Effector memory CD8-positive, alpha-beta T cell (primary cell): ENCODE measurements around the gene ABR.
"Not testable (repeated sequence)": the region's sequence is repeated elsewhere in the genome, so short reads cannot be mapped to it uniquely, and the experiment has no call there.

Experiments
- ATAC-seq: fragments of 150-1000 bp; cut with Tn5 transposase; replicated peaks from 2 replicates; pipeline ENCODE4 v1.10.0; 2021; ENCODE audit warnings: mild to moderate bottlenecking, moderate library complexity
- DNase-seq, 3 experiments: peaks; one replicate each; pipeline ENCODE4 v3.0.0; 2021
- H3K27ac Mint-ChIP-seq, 2 donors: one replicate each; pipeline ENCODE4 v1.8.0; 2022; ENCODE audit warnings: mild to moderate bottlenecking in 2 of 2, mixed read lengths in 2 of 2, moderate library complexity in 2 of 2
- H3K27me3 Mint-ChIP-seq, 2 donors: one replicate each; pipeline ENCODE4 v1.8.0; 2022; ENCODE audit warnings: mixed read lengths in 2 of 2
- H3K36me3 Mint-ChIP-seq: one replicate; pipeline ENCODE4 v1.8.0; 2022; ENCODE audit warnings: mild to moderate bottlenecking, moderate library complexity, mixed read lengths; ENCODE audit not compliant: insufficient read depth
- H3K4me1 Mint-ChIP-seq, 2 donors: one replicate each; pipeline ENCODE4 v1.8.0; 2022; ENCODE audit warnings: low read depth in 2 of 2, mixed read lengths in 2 of 2
- H3K4me3 Mint-ChIP-seq, 2 donors: one replicate each; pipeline ENCODE4 v1.8.0; 2022; ENCODE audit warnings: mild to moderate bottlenecking in 2 of 2, mixed read lengths in 2 of 2, moderate library complexity in 2 of 2
- H3K9me3 Mint-ChIP-seq, 2 donors: one replicate each; pipeline ENCODE4 v1.8.0; 2022; ENCODE audit warnings: mixed read lengths in 2 of 2

ABR gene

GRCh38 chr17:1144162-1144561 lies 35.6 kb downstream of the ABR start:
- no peaks in the 10 kb centered on the region for H3K9me3 Mint-ChIP-seq
- H3K36me3 Mint-ChIP-seq = peaks cover 4% of the 10 kb centered on the region
- ATAC-seq (no peak), DNase-seq (no peak)
- H3K4me3 Mint-ChIP-seq = no peak overlapping the region
- no peaks in the 10 kb centered on the region for H3K27me3 Mint-ChIP-seq
- H3K4me1 Mint-ChIP-seq = peaks cover 2 to 13% of the 10 kb centered on the region in 2 donors
- H3K27ac Mint-ChIP-seq = no peak overlapping the region

GRCh38 chr17:1143573-1143972 lies 36.2 kb downstream of the ABR start:
- no peak for DNase-seq
- no peak for ATAC-seq
- Mint-ChIP-seq H3K27ac (no peak overlapping the region), H3K4me3 (no peak overlapping the region), H3K27me3 (no peaks in the 10 kb centered on the region), H3K4me1 (peaks cover 2 to 13% of the 10 kb centered on the region in 2 donors), H3K36me3 (peaks cover 4% of the 10 kb centered on the region), H3K9me3 (no peaks in the 10 kb centered on the region)

- Mint-ChIP-seq H3K9me3 (no peaks in the 10 kb centered on the region), H3K4me3 (no peak overlapping the region), H3K27me3 (no peaks in the 10 kb centered on the region), H3K4me1 (peaks cover 2 to 9% of the 10 kb centered on the region in 2 donors), H3K27ac (peak overlapping the region in 1 of 2 donors; percentile 81), H3K36me3 (peaks cover 4% of the 10 kb centered on the region)
- DNase-seq = no peak
- ATAC-seq = no peak
Observed at GRCh38 chr17:1142561-1142971, 37.2 kb downstream of the ABR start.

DNA sequence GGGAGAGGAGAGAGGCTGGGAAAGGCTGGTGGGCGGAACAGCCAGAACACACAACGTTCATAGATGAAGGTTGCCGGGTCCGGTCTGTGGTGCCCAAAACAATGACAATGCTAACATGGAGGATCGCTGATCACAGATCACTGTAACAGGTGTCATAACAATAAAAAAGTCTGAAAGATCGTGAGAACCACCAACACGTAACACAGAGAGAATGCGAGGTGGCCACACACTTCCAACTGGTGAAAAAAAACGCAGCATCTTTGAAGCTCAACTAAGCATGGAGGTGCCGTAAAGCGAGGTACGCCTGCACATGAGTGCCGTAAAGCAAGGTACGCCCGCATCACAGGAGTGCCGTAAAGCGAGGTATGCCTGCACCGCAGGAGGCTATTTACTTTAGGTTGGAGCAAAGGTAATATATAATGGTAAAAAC lies 42.3 kb downstream of the ABR start:
- no peaks in the 10 kb centered on the region for H3K27me3 Mint-ChIP-seq
- H3K9me3 Mint-ChIP-seq = no peaks in the 10 kb centered on the region
- no peak overlapping the region for H3K27ac Mint-ChIP-seq
- peak in 1 of 3 experiments; percentile 14 for DNase-seq
- H3K36me3 Mint-ChIP-seq = no peaks in the 10 kb centered on the region
- H3K4me3 Mint-ChIP-seq = no peak overlapping the region
- no peak for ATAC-seq
- peaks cover 0 to 9% of the 10 kb centered on the region in 2 donors for H3K4me1 Mint-ChIP-seq

- ATAC-seq (no peak), DNase-seq (no peak)
- Mint-ChIP-seq H3K36me3 (no peaks in the 10 kb centered on the region), H3K4me3 (no peak overlapping the region), H3K9me3 (no peaks in the 10 kb centered on the region), H3K4me1 (peaks cover 0 to 15% of the 10 kb centered on the region in 2 donors), H3K27ac (no peak overlapping the region), H3K27me3 (no peaks in the 10 kb centered on the region)
Observed at GRCh38 chr17:1136748-1137147, 43.0 kb downstream of the ABR start.

- DNase-seq (no peak), ATAC-seq (no peak)
- Mint-ChIP-seq H3K4me1 (peaks cover 0 to 13% of the 10 kb centered on the region in 2 donors), H3K9me3 (no peaks in the 10 kb centered on the region), H3K27ac (no peak overlapping the region), H3K4me3 (no peak overlapping the region), H3K36me3 (no peaks in the 10 kb centered on the region), H3K27me3 (no peaks in the 10 kb centered on the region)
Observed at GRCh38 chr17:1134634-1135324, 45.0 kb downstream of the ABR start.

DNA sequence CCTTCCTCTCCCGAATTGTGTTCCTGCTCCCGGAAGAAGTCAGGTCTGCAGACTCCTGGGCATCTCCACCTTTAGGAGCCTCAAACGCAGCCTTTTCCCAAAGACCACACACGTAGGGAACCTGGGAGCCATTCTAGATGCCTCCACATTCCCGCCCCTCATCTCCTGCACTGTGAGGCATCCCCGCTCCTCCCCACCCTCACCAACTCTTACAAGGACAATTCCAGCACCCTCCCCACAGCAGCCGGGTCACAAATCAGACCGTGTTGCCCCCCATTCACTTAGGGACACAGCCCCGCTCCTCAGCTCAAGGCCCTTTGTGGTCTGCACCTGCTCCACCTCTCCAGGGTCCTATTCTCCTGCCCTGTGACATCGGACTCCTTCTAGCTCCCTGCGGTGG lies 49.6 kb downstream of the ABR start:
- no peak for DNase-seq
- Mint-ChIP-seq H3K27me3 (no peaks in the 10 kb centered on the region), H3K9me3 (no peaks in the 10 kb centered on the region), H3K27ac (no peak overlapping the region), H3K36me3 (no peaks in the 10 kb centered on the region), H3K4me1 (peaks cover 0 to 5% of the 10 kb centered on the region in 2 donors), H3K4me3 (no peak overlapping the region)
- ATAC-seq = no peak

GRCh38 chr17:1128463-1128862 lies 51.3 kb downstream of the ABR start:
- DNase-seq, H3K9me3 Mint-ChIP-seq, H3K27me3 Mint-ChIP-seq, H3K4me1 Mint-ChIP-seq, ATAC-seq, H3K4me3 Mint-ChIP-seq, H3K36me3 Mint-ChIP-seq: not testable (repeated sequence)
- H3K27ac Mint-ChIP-seq = peak overlapping the region in 1 of 2 donors; percentile 62

GRCh38 chr17:1126801-1127550 lies 52.8 kb downstream of the ABR start:
- Mint-ChIP-seq H3K9me3 (no peaks in the 10 kb centered on the region), H3K4me3 (no peak overlapping the region), H3K27ac (peak overlapping the region in 1 of 2 donors; percentile 76), H3K4me1 (peaks cover 10 to 12% of the 10 kb centered on the region in 2 donors), H3K27me3 (no peaks in the 10 kb centered on the region), H3K36me3 (no peaks in the 10 kb centered on the region)
- DNase-seq (no peak), ATAC-seq (no peak)

DNA sequence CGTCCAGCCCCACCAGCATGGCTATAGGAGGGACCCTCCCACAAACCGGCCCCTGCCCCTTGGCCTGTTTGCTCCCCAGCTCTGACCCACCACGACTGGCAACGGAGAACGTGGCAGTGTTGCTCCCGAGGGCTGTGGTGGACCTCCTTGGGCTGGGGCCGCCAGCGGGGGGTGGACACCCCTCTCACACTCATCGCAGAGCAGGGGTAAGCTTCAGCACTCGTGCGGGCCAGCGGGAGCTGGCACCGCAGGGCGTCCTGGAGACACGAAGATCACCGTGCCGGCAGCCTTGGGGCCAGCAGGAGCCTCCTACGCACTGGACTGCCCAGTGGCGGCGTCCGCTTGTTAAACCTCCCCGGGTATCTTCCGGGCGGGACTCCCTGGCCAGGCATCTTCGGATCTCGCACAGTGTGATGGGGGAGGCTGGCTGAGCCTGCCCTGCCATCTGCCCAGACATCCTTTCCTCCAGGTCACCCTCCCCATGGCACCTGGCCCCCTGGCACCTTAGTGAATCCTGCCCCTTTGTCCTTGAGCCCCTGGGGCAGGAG lies 53.5 kb downstream of the ABR start:
- Mint-ChIP-seq H3K36me3 (no peaks in the 10 kb centered on the region), H3K4me3 (no peak overlapping the region), H3K27me3 (no peaks in the 10 kb centered on the region), H3K27ac (no peak overlapping the region), H3K4me1 (peaks cover 9 to 12% of the 10 kb centered on the region in 2 donors), H3K9me3 (no peaks in the 10 kb centered on the region)
- ATAC-seq = no peak
- no peak for DNase-seq

- peaks cover 13 to 14% of the 10 kb centered on the region in 2 donors for H3K4me1 Mint-ChIP-seq
- no peak for ATAC-seq
- no peaks in the 10 kb centered on the region for H3K36me3 Mint-ChIP-seq
- H3K27ac Mint-ChIP-seq = no peak overlapping the region
- H3K27me3 Mint-ChIP-seq = no peaks in the 10 kb centered on the region
- H3K4me3 Mint-ChIP-seq = no peak overlapping the region
- no peak for DNase-seq
- no peaks in the 10 kb centered on the region for H3K9me3 Mint-ChIP-seq
Observed at GRCh38 chr17:1125788-1126145, 54.0 kb downstream of the ABR start.

DNA sequence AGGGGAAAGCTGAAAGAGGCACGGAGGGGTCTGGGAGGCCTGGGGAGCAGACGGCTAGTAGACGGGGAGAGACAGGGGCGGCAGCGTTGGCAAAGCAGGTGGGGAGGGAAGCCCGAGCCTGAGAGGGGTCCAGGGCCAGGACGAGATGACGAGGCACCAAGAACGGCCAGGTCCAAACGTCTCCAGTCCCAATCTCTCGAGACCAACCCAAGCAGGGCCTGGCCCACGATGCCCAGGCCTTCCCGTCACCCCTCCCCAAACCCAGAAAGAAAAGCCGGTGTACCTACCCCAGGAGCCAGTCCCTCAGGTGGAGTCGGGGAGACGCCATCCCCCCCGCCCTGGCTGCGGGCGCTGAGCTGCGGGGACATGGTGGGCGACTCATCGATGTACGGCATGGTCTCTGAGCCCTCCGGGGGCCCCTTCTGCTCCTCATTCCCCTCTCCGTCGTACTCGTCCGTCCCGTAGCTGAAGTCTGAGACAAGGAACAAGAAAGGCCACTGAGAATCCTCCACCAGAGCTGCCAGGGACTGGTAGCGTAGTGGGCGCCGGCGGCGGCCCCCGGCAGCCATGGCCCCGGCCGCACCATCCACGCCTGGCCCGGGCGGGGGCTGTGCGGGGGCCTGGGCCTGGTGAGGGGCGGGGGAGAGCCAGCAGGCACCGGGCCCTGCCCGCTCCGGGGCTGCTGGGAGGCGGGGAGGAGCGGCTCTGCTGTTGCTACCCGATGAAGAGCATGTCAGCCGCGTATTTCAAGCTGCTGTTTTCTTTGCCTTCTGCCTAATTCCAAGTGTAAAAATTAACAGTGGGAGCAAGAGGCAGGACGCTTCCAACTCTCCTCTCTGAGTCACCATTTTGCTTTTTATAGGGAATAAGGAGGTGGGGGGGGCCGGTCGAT lies 54.6 kb downstream of the ABR start:
- peaks cover 16 to 18% of the 10 kb centered on the region in 2 donors for H3K4me1 Mint-ChIP-seq
- no peak overlapping the region for H3K27ac Mint-ChIP-seq
- ATAC-seq (no peak), DNase-seq (no peak)
- no peaks in the 10 kb centered on the region for H3K9me3 Mint-ChIP-seq
- no peaks in the 10 kb centered on the region for H3K27me3 Mint-ChIP-seq
- H3K36me3 Mint-ChIP-seq = peaks cover 4% of the 10 kb centered on the region
- H3K4me3 Mint-ChIP-seq = no peak overlapping the region
